GM12878 (cell line): ENCODE data around the gene UTS2R. TPM values are rescaled to one million over a fixed set of nuclear protein-coding genes. Genes with fewer than 3 reads are reported as not detected.

Experiments
- ATAC-seq: fragments of 200-7000 bp; cut with Tn5 transposase; 3 replicates; pipeline ENCODE4 v1.9.1; 2020; ENCODE audit warnings: mild to moderate bottlenecking, moderate library complexity
- BruUV-seq: library from RNA; stranded (reverse); fragments of 400-500 nt; replicated peaks from 2 replicates; lab custom pipeline; 2021; lab: Mats Ljungman, UMichigan
- CTCF ChIA-PET: fragments of 300-600 bp; sonication (Branson Sonifier 250); formaldehyde crosslinking; extraction: SDS; loops from one replicate; lab custom pipeline; 2021; ENCODE audit warnings: inconsistent platforms; lab: Yijun Ruan, JAX
- POLR2A ChIA-PET: fragments of 350-600 bp; formaldehyde crosslinking; extraction: SDS; loops from one replicate; lab custom pipeline; 2021; ENCODE audit warnings: inconsistent platforms; lab: Charles Lee
- RAD21 ChIA-PET: fragments of 300-600 bp; sonication (Branson Sonifier 250); formaldehyde crosslinking; loops from one replicate; lab custom pipeline; 2023; ENCODE audit warnings: antibody characterized with exemption; ENCODE audit not compliant: unreplicated experiment; lab: Charles Lee
- SMC1A ChIA-PET: fragments of 300-600 bp; sonication (Branson Sonifier 250); formaldehyde crosslinking; loops from one replicate; lab custom pipeline; 2023; ENCODE audit not compliant: unreplicated experiment, uncharacterized antibody; lab: Charles Lee
- DNase-seq: peaks from one replicate; pipeline ENCODE4 v3.0.0-alpha.2; 2011; ENCODE audit warnings: low read depth, low spot score
- FAIRE-seq: peaks from 3 replicates; lab custom pipeline; 2011; peaks lifted over from hg19 to GRCh38; lab: Jason Lieb, UNC
- H2AFZ ChIP-seq: 2 replicates; pipeline ENCODE4 v1.6.0; 2011; ENCODE audit warnings: low read depth, low read length, control low read depth; ENCODE audit not compliant: control insufficient read depth
- H3K27ac ChIP-seq: 2 replicates; pipeline ENCODE4 v1.5.1; 2011; ENCODE audit warnings: control low read depth; ENCODE audit not compliant: control insufficient read depth, insufficient read depth
- H3K27me3 ChIP-seq, 2 experiments: replicated peaks in 1 of 2; 2 replicates each; pipeline versions ENCODE4 v1.6.0 to v1.6.1; 2011; ENCODE audit warnings: low read length in 1 of 2; ENCODE audit not compliant: control insufficient read depth in 2 of 2, insufficient read depth in 2 of 2
- H3K36me3 ChIP-seq, 2 experiments: 2 replicates each; pipeline ENCODE4 v1.5.1; 2011; ENCODE audit warnings: low read length in 1 of 2; ENCODE audit not compliant: control insufficient read depth in 2 of 2, insufficient read depth in 2 of 2
- H3K4me1 ChIP-seq: 2 replicates; pipeline ENCODE4 v1.6.1; 2011; ENCODE audit warnings: mild to moderate bottlenecking, low read length, moderate library complexity, mixed read lengths; ENCODE audit not compliant: control insufficient read depth, insufficient read depth
- H3K4me2 ChIP-seq: 2 replicates; pipeline ENCODE4 v1.6.0; 2011; ENCODE audit warnings: control low read depth; ENCODE audit not compliant: control insufficient read depth, insufficient read depth
- H3K4me3 ChIP-seq: fragments of 200-600 bp; sonication (generic); 2 replicates; pipeline ENCODE4 v1.5.1; 2016
- H3K79me2 ChIP-seq: 2 replicates; pipeline ENCODE4 v1.6.0; 2011; ENCODE audit warnings: low read length; ENCODE audit not compliant: control insufficient read depth, insufficient read depth
- H3K9ac ChIP-seq: 2 replicates; pipeline ENCODE4 v1.8.0; 2011; ENCODE audit warnings: low read length, control low read depth, mixed read lengths; ENCODE audit not compliant: control insufficient read depth, insufficient read depth
- H3K9me3 ChIP-seq: replicated peaks from 3 replicates; pipeline ENCODE4 v1.5.1; 2011; ENCODE audit warnings: mild to moderate bottlenecking, low read length; ENCODE audit not compliant: control insufficient read depth, insufficient read depth
- H4K20me1 ChIP-seq: 2 replicates; pipeline ENCODE4 v1.6.0; 2011; ENCODE audit not compliant: control insufficient read depth, insufficient read depth
- ASH2L ChIP-seq: fragments of 300-600, 200-600 bp; sonication (generic); IDR thresholded peaks from 2 replicates; pipeline ENCODE4 v1.6.1; 2017; ENCODE audit warnings: low read depth, mild to moderate bottlenecking, borderline replicate concordance
- BACH1 ChIP-seq: fragments of 450-650 bp; IDR thresholded peaks from 2 replicates; pipeline ENCODE4 v1.6.1; 2017; ENCODE audit warnings: mild to moderate bottlenecking, borderline replicate concordance
- DPF2 ChIP-seq: fragments of 450-650 bp; IDR thresholded peaks from 2 replicates; pipeline ENCODE4 v1.6.1; 2017; ENCODE audit warnings: mild to moderate bottlenecking
- HCFC1 ChIP-seq: fragments of 150-350 bp; IDR thresholded peaks from 2 replicates; pipeline ENCODE4 v1.6.1; 2014; ENCODE audit warnings: low read length
- IKZF2 ChIP-seq, 2 experiments: fragments of 450-650 bp; IDR thresholded peaks; 2 replicates each; pipeline ENCODE4 v1.6.1; 2017; ENCODE audit warnings: mild to moderate bottlenecking in 2 of 2, moderate library complexity in 2 of 2
- MEF2A ChIP-seq: IDR thresholded peaks from 2 replicates; pipeline ENCODE4 v1.6.1; 2011; ENCODE audit warnings: low read depth, mild to moderate bottlenecking, low read length, moderate library complexity; ENCODE audit not compliant: insufficient read depth
- MTA2 ChIP-seq: fragments of 450-650 bp; IDR thresholded peaks from 2 replicates; pipeline ENCODE4 v1.6.1; 2016; ENCODE audit warnings: low read depth, mild to moderate bottlenecking, moderate library complexity
- RUNX3 ChIP-seq: IDR thresholded peaks from 2 replicates; pipeline ENCODE4 v1.6.1; 2012; ENCODE audit warnings: low read length, inconsistent platforms
- TARDBP ChIP-seq: IDR thresholded peaks from 2 replicates; pipeline ENCODE4 v1.6.1; 2016; ENCODE audit warnings: borderline replicate concordance
- WGBS: methylation state at CpG from one replicate; pipeline ENCODE4 v1.1.6; 2016; ENCODE audit warnings: low lambda C conversion rate; ENCODE audit not compliant: insufficient replicate concordance, insufficient coverage; ENCODE audit errors: missing lambda C conversion rate; 5-methylcytosine and 5-hydroxymethylcytosine counted together
- in situ Hi-C: fragments of 300-500 bp; cut with MboI; formaldehyde crosslinking; loops from 9 replicates; pipeline ENCODE4 v1.14.3; 2018; ENCODE audit warnings: mixed read lengths
- intact Hi-C: fragments of 100-400 bp; cut with micrococcal nuclease; formaldehyde crosslinking; loops from one replicate; pipeline ENCODE4 v1.14.2; 2022; ENCODE audit not compliant: unreplicated experiment
- polyA plus RNA-seq, 11 experiments: library from polyadenylated mRNA; depleted of rRNA in 4 of 11; unstranded in 6 of 11; stranded (reverse) in 5 of 11; fragments of >200 nt; fragmentation: Nextera tagmentation in 4 of 11; fragmentation: Illumina TruSeq in 1 of 11; extraction: Ambion mirVana in 4 of 11; extraction: Trizol in 1 of 11; gene quantifications; 1 replicate in 1 of 11; 2 replicates in 10 of 11; pipeline versions ENCODE4 v1.2.1 to v1.2.3, GENCODE V29; 2011 to 2016; ENCODE audit warnings: inconsistent platforms in 2 of 11, missing spikeins in 2 of 11, low read depth in 1 of 11
- total RNA-seq, 4 experiments: library from RNA; depleted of rRNA in 3 of 4; stranded (reverse); fragments of >200 nt in 3 of 4; fragmentation: Illumina TruSeq in 1 of 4; extraction: Trizol in 1 of 4; gene quantifications; 2 replicates each; pipeline versions ENCODE4 v1.2.1 to v1.2.3, GENCODE V29; 2013 to 2021
- TF ChIP-seq, protein P1 (sequence below): fragments of 450-650 bp; conservative IDR thresholded peaks from 2 replicates; pipeline ENCODE4 v1.6.1; 2017; ENCODE audit warnings: mild to moderate bottlenecking, moderate library complexity
- TF ChIP-seq, protein P2 (sequence below): fragments of 450-650 bp; IDR thresholded peaks from 2 replicates; pipeline ENCODE4 v1.6.1; 2016; ENCODE audit warnings: mild to moderate bottlenecking, moderate library complexity, borderline replicate concordance

The UTS2R gene
- total and polyA plus RNA-seq, 10 of the 15 experiments (the other 5 are each of a cell fraction or from before 2014, with no cell fraction given), result 0.04 to 0.36 (median 0.11) TPM; not detected in 6

DNA sequence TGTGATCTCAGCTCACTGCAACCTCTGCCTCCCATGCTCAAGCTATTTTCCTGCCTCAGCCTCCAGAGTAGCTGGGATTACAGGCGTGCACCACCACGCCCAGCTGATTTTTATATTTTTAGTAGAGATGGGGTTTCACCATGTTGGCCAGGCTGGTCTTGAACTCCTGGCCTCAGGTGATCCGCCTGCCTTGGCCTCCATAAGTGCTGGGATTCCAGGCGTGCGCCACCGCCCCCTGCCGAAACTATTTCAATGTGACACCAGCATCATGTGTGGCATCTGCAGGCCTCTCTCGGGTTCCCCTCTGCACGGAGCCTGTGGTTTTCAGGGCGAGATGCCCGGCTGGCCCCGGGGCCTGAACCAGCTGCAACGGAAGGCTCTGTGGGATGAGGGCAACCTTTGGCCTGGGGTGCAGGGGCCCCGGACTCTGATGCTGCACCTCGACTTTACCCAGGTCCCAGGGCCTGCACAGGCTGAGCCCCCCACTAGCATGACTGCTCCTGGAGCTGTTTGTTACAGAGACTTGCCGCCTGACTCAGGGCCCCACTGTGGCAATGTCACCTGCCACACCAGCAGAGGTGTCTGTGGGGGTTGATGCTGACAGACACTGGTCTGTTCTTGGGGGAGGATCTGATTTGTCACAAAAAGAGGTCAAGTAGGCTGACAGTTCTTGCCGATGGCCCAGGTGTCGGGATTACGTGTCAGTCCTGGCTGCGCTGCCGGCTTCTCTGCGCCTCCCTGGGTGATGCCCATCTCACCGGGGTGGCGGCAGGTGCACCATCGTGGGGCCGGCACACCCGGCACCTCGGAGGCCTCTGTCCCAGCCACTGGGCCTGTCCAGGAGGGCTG is 21.2 kb upstream of the UTS2R start (continued):
- TF ChIP-seq MEF2A (no peak), DPF2 (0 out of 2 replicates have a peak, but pooled peaks have one; percentile 32), MTA2 (no peak; the same call in 1 of the 2 replicates), HCFC1 (no peak), TARDBP (no peak)

DNA sequence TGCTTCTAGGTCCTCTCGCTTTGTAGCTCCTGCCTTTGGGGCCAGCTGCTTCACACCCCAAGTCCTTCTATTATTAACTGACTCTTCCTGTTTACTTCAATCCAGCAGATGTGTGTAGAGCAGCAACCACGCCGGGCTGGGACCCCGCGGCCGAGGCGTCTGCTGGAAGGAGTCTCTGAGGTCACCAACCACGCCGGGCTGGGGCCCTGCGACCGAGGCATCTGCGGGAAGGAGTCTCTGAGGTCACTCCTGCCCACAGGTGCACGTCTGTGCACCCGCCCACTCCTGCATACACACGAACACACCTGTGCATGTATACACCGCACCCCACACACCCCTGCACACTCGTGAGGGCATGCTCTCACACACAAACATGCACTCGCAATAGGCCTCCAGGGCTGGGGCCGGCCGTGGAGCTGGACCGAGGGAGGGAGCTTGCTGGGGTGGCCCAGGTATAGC is 20.3 kb upstream of the UTS2R start:
- Histone ChIP-seq H3K4me3 (no peak overlapping the region), H3K4me1 (peaks cover 15% of the 10 kb centered on the region), H4K20me1 (no peaks in the 10 kb centered on the region), H3K4me2 (no peak overlapping the region), H3K36me3 (no peaks in the 10 kb centered on the region), H3K27me3 (no peaks in the 10 kb centered on the region), H2AFZ (no peak overlapping the region), H3K79me2 (no peaks in the 10 kb centered on the region), H3K27ac (no peak overlapping the region), H3K9me3 (no peaks in the 10 kb centered on the region), H3K9ac (no peak overlapping the region)
- FAIRE-seq, result no peak
- ATAC-seq, result peak; percentile 60
- BruUV-seq, result no TSS peak
- intact Hi-C loops, result loop anchor here (1.0 to 5.0 kb wide), 3 partner anchors 63 to 204 kb away; no protein-coding TSS in a partner anchor
- SMC1A ChIA-PET, result interaction anchor here (0.9 to 2.5 kb wide), 10 partner anchors 47 to 628 kb away, joined by 3 to 14 read pairs (median 4); partner anchors contain the start of gene HEXD
- 7% methylated on average over 21 of the region's 21 CpGs for WGBS
- RAD21 ChIA-PET, result interaction anchor here (0.6 to 3.3 kb wide), 11 partner anchors 19 to 208 kb away, joined by 3 to 16 read pairs (median 4); partner anchors contain the start of gene OGFOD3
- POLR2A ChIA-PET, result interaction anchor here (0.6 to 1.8 kb wide), 5 partner anchors 53 to 108 kb away, joined by 3 to 5 read pairs (median 3); no protein-coding TSS in a partner anchor
- no peak for DNase-seq
- in situ Hi-C loops, result loop anchor here (5.0 kb wide), 2 partner anchors 56 to 201 kb away; no protein-coding TSS in a partner anchor
- CTCF ChIA-PET, result interaction anchor here (0.6 to 3.7 kb wide), 17 partner anchors 11 to 322 kb away, joined by 3 to 35 read pairs (median 7); partner anchors contain the start of genes HEXD and OGFOD3
- TF ChIP-seq, protein P1, sequence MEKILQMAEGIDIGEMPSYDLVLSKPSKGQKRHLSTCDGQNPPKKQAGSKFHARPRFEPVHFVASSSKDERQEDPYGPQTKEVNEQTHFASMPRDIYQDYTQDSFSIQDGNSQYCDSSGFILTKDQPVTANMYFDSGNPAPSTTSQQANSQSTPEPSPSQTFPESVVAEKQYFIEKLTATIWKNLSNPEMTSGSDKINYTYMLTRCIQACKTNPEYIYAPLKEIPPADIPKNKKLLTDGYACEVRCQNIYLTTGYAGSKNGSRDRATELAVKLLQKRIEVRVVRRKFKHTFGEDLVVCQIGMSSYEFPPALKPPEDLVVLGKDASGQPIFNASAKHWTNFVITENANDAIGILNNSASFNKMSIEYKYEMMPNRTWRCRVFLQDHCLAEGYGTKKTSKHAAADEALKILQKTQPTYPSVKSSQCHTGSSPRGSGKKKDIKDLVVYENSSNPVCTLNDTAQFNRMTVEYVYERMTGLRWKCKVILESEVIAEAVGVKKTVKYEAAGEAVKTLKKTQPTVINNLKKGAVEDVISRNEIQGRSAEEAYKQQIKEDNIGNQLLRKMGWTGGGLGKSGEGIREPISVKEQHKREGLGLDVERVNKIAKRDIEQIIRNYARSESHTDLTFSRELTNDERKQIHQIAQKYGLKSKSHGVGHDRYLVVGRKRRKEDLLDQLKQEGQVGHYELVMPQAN, result no peak
- peak in 1 of 2 experiments; percentile 26; a peak in 1 of 4 replicates for TF ChIP-seq IKZF2 (IDR thresholded peaks at IDR 0.05)
- TF ChIP-seq ASH2L, result no peak
- TF ChIP-seq, protein P2, sequence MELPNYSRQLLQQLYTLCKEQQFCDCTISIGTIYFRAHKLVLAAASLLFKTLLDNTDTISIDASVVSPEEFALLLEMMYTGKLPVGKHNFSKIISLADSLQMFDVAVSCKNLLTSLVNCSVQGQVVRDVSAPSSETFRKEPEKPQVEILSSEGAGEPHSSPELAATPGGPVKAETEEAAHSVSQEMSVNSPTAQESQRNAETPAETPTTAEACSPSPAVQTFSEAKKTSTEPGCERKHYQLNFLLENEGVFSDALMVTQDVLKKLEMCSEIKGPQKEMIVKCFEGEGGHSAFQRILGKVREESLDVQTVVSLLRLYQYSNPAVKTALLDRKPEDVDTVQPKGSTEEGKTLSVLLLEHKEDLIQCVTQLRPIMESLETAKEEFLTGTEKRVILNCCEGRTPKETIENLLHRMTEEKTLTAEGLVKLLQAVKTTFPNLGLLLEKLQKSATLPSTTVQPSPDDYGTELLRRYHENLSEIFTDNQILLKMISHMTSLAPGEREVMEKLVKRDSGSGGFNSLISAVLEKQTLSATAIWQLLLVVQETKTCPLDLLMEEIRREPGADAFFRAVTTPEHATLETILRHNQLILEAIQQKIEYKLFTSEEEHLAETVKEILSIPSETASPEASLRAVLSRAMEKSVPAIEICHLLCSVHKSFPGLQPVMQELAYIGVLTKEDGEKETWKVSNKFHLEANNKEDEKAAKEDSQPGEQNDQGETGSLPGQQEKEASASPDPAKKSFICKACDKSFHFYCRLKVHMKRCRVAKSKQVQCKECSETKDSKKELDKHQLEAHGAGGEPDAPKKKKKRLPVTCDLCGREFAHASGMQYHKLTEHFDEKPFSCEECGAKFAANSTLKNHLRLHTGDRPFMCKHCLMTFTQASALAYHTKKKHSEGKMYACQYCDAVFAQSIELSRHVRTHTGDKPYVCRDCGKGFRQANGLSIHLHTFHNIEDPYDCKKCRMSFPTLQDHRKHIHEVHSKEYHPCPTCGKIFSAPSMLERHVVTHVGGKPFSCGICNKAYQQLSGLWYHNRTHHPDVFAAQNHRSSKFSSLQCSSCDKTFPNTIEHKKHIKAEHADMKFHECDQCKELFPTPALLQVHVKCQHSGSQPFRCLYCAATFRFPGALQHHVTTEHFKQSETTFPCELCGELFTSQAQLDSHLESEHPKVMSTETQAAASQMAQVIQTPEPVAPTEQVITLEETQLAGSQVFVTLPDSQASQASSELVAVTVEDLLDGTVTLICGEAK, result no peak
- TF ChIP-seq BACH1, result 0 out of 2 replicates have a peak, but pooled peaks have one; percentile 11
- TF ChIP-seq RUNX3, result peak; percentile 23; the same call in 1 of the 2 replicates
